Omental fat pad (tissue), 4 donors: ENCODE data around the gene LHFPL4. TPM values are rescaled to one million over a fixed set of nuclear protein-coding genes. Genes with fewer than 3 reads are reported as not detected.

ENCODE experiments used
- ATAC-seq: fragments of 150-250 bp; one replicate; pipeline ENCODE4 v1.9.1; 2016; ENCODE audit warnings: mild to moderate bottlenecking, moderate library complexity; ENCODE audit not compliant: low FRiP score
- DNase-seq: peaks from one replicate; pipeline ENCODE4 v3.0.0-alpha.2; 2019; ENCODE audit warnings: low spot score
- CTCF ChIP-seq, 3 donors: fragments of 450-650 bp; IDR thresholded peaks; one replicate each; pipeline ENCODE4 v1.5.1; 2016 to 2017; ENCODE audit warnings: antibody characterized with exemption in 3 of 3, mild to moderate bottlenecking in 3 of 3, moderate library complexity in 2 of 3
- total RNA-seq, 4 donors: library from RNA; depleted of rRNA; stranded (reverse); fragments of >200 nt; gene quantifications; one replicate each; pipeline ENCODE4 v1.1.0, GENCODE V29; 2016

LHFPL4 gene
- total RNA-seq, 4 donors from 2014 or later = not detected

- no peak for DNase-seq
- no peak for TF ChIP-seq CTCF (IDR thresholded peaks at IDR 0.05)
- no peak for ATAC-seq
These were observed 44.8 kb downstream of the LHFPL4 start for GRCh38 chr3:9508781-9509180.

GRCh38 chr3:9507586-9508578 is 45.7 kb downstream of the LHFPL4 start:
- DNase-seq = no peak
- TF ChIP-seq CTCF (IDR thresholded peaks at IDR 0.05) = no peak
- ATAC-seq = peak; percentile 48

GRCh38 chr3:9503283-9503682 is 50.3 kb downstream of the LHFPL4 start:
- peak in 1 of 3 donors; percentile 88 for TF ChIP-seq CTCF (IDR thresholded peaks at IDR 0.05)
- DNase-seq = peak; percentile 84
- peak; percentile 45 for ATAC-seq

GRCh38 chr3:9501226-9501625 is 52.4 kb downstream of the LHFPL4 start:
- TF ChIP-seq CTCF (IDR thresholded peaks at IDR 0.05) = no peak
- ATAC-seq = no peak
- no peak for DNase-seq

- no peak for TF ChIP-seq CTCF (IDR thresholded peaks at IDR 0.05)
- DNase-seq = no peak
- ATAC-seq = no peak
These were observed 53.2 kb downstream of the LHFPL4 start for GRCh38 chr3:9500108-9501050.

GRCh38 chr3:9499455-9500107 is 54.0 kb downstream of the LHFPL4 start:
- no peak for DNase-seq
- ATAC-seq = no peak
- TF ChIP-seq CTCF (IDR thresholded peaks at IDR 0.05) = no peak
